K562 (cell line): ENCODE results near the gene MPST. TPM values are rescaled to one million over a fixed set of nuclear protein-coding genes. Genes with fewer than 3 reads are reported as not detected.
A peak's percentile ranks its signal among the peaks of the same experiment; 100 is the strongest.

Experiments used
- ATAC-seq: fragments of 200-7000 bp; cut with Tn5 transposase; 3 replicates; pipeline ENCODE4 v1.9.1; 2020; ENCODE audit warnings: moderate library complexity
- BruUV-seq: library from RNA; stranded (reverse); fragments of 400-500 nt; replicated peaks from 2 replicates; lab custom pipeline; 2021; lab: Mats Ljungman, UMichigan
- CTCF ChIA-PET: fragments of 300-600 bp; formaldehyde crosslinking; extraction: SDS; loops from one replicate; lab custom pipeline; 2021; ENCODE audit warnings: low intra/inter-chr PET ratio; lab: Yijun Ruan, JAX
- POLR2A ChIA-PET: fragments of 300-600, 350-650 bp; sonication (Branson Sonifier 250); formaldehyde crosslinking; extraction: SDS; loops from one replicate; lab custom pipeline; 2021; ENCODE audit warnings: antibody characterized with exemption, inconsistent platforms; lab: Yijun Ruan, JAX
- DNase-seq, 4 experiments: peaks; one replicate each; pipeline versions ENCODE4 v3.0.0 to v3.0.0-alpha.2; 2011 to 2018; ENCODE audit warnings: low spot score in 3 of 4, mixed read lengths in 3 of 4; ENCODE audit errors: extremely low read depth in 1 of 4
- FAIRE-seq: peaks from 2 replicates; lab custom pipeline; 2011; peaks lifted over from hg19 to GRCh38; lab: Jason Lieb, UNC
- H2AFZ ChIP-seq: 2 replicates; pipeline ENCODE4 v1.6.0; 2011; ENCODE audit warnings: low read depth, low read length, control low read depth, inconsistent platforms
- H3K27ac ChIP-seq: fragments of 200-600 bp; 3 replicates; pipeline ENCODE4 v1.8.0; 2011; ENCODE audit warnings: low read depth, mild to moderate bottlenecking, control low read depth, inconsistent platforms, low read length, moderate library complexity, mixed read lengths; ENCODE audit errors: extremely low read depth
- H3K27me3 ChIP-seq, 2 experiments: fragments of 300-600 bp in 1 of 2; 2 replicates in 1 of 2; 3 replicates in 1 of 2; pipeline versions ENCODE4 v1.6.0 to v1.8.0; 2011; ENCODE audit warnings: inconsistent platforms in 2 of 2, low read length in 2 of 2, mild to moderate bottlenecking in 1 of 2, mixed read lengths in 1 of 2, moderate library complexity in 1 of 2; ENCODE audit not compliant: control insufficient read depth in 2 of 2, insufficient read depth in 2 of 2
- H3K36me3 ChIP-seq: fragments of 300-600 bp; 3 replicates; pipeline ENCODE4 v1.8.0; 2011; ENCODE audit warnings: mild to moderate bottlenecking, low read length, inconsistent platforms; ENCODE audit not compliant: control insufficient read depth, insufficient read depth
- H3K4me1 ChIP-seq, 2 experiments: fragments of 200-600 bp in 1 of 2; replicated peaks in 1 of 2; 2 replicates in 1 of 2; 3 replicates in 1 of 2; pipeline versions ENCODE4 v1.5.1 to v1.8.0; 2011; ENCODE audit warnings: inconsistent platforms in 2 of 2, low read length in 2 of 2, mild to moderate bottlenecking in 1 of 2, mixed read lengths in 1 of 2, moderate library complexity in 1 of 2; ENCODE audit not compliant: control insufficient read depth in 2 of 2, insufficient read depth in 2 of 2
- H3K4me2 ChIP-seq: 2 replicates; pipeline ENCODE4 v1.6.1; 2011; ENCODE audit warnings: low read length, control low read depth, inconsistent platforms, mixed read lengths; ENCODE audit not compliant: insufficient read depth
- H3K4me3 ChIP-seq: fragments of 200-600 bp; sonication (generic), shearing (Covaris generic); 2 replicates; pipeline ENCODE4 v1.5.1; 2016; ENCODE audit warnings: control low read depth, inconsistent platforms
- H3K79me2 ChIP-seq: fragments of 200-600 bp; 3 replicates; pipeline ENCODE4 v1.8.0; 2011; ENCODE audit warnings: low read length, inconsistent platforms; ENCODE audit not compliant: control insufficient read depth, insufficient read depth
- H3K9ac ChIP-seq, 2 experiments: 2 replicates each; pipeline versions ENCODE4 v1.6.0 to v1.6.1; 2011; ENCODE audit warnings: low read depth in 2 of 2, low read length in 2 of 2, control low read depth in 1 of 2, inconsistent platforms in 1 of 2, mild to moderate bottlenecking in 1 of 2, mixed read lengths in 1 of 2; ENCODE audit not compliant: insufficient read depth in 1 of 2
- H3K9me1 ChIP-seq: one replicate; pipeline ENCODE4 v1.6.0; 2011; ENCODE audit warnings: inconsistent platforms, mild to moderate bottlenecking, low read length, moderate library complexity; ENCODE audit not compliant: control insufficient read depth, insufficient read depth
- H3K9me3 ChIP-seq: replicated peaks from 2 replicates; pipeline ENCODE4 v1.5.1; 2011; ENCODE audit warnings: low read depth, low read length, inconsistent platforms; ENCODE audit not compliant: control insufficient read depth, insufficient read depth
- H4K20me1 ChIP-seq: replicated peaks from 2 replicates; pipeline ENCODE4 v1.6.1; 2011; ENCODE audit warnings: low read length, inconsistent platforms, mixed read lengths; ENCODE audit not compliant: control insufficient read depth, insufficient read depth
- E2F3 ChIP-seq: fragments of 250-450 bp; sonication (Bioruptor Pico); IDR thresholded peaks from 2 replicates; pipeline ENCODE4 v1.4.0; 2020; ENCODE audit warnings: mild to moderate bottlenecking
- ELF1 ChIP-seq: fragments of 200-800 bp; sonication (Bioruptor generic); IDR thresholded peaks from 2 replicates; pipeline ENCODE4 v1.6.1; 2016; ENCODE audit warnings: missing genetic modification characterization, missing compliant biosample characterization
- EP400 ChIP-seq: fragments of 450-650 bp; IDR thresholded peaks from 2 replicates; pipeline ENCODE4 v1.6.1; 2017; ENCODE audit warnings: antibody characterized with exemption, mild to moderate bottlenecking, moderate library complexity
- FIP1L1 ChIP-seq: fragments of 200-400 bp; formaldehyde crosslinking; IDR thresholded peaks from 2 replicates; pipeline ENCODE4 v1.6.1; 2018; ENCODE audit warnings: mild to moderate bottlenecking, low read depth, low read length; ENCODE audit not compliant: poor library complexity, severe bottlenecking
- GABPB1 ChIP-seq: sonication (generic); formaldehyde crosslinking; IDR thresholded peaks from 2 replicates; pipeline ENCODE4 v1.8.0; 2022; ENCODE audit warnings: mild to moderate bottlenecking, missing genetic modification reagents
- IRF9 ChIP-seq: fragments of 450-650 bp; IDR thresholded peaks from 2 replicates; pipeline ENCODE4 v1.6.1; 2016; ENCODE audit warnings: missing biosample characterization, missing genetic modification characterization
- JUND ChIP-seq, 2 experiments: IDR thresholded peaks; 2 replicates in 1 of 2; 3 replicates in 1 of 2; pipeline ENCODE4 v1.6.1; 2011; ENCODE audit warnings: borderline replicate concordance in 2 of 2, low read depth in 2 of 2, low read length in 2 of 2, improper control_type of control experiment in 1 of 2, missing biosample characterization in 1 of 2, missing genetic modification characterization in 1 of 2, missing genetic modification reagents in 1 of 2
- LEF1 ChIP-seq: fragments of 450-650 bp; IDR thresholded peaks from 2 replicates; pipeline ENCODE4 v1.6.1; 2016; ENCODE audit warnings: mild to moderate bottlenecking
- MCM2 ChIP-seq: fragments of 450-650 bp; IDR thresholded peaks from 2 replicates; pipeline ENCODE4 v1.6.1; 2017; ENCODE audit warnings: low read depth, mild to moderate bottlenecking
- NRF1 ChIP-seq, 2 experiments: fragments of 450-650 bp; IDR thresholded peaks in 1 of 2; conservative IDR thresholded peaks in 1 of 2; 2 replicates each; pipeline ENCODE4 v1.6.1; 2014; ENCODE audit warnings: mild to moderate bottlenecking in 2 of 2
- SNAPC5 ChIP-seq: fragments of 250-450 bp; sonication (Bioruptor Pico); IDR thresholded peaks from 2 replicates; pipeline ENCODE4 v1.8.0; 2021; ENCODE audit warnings: moderate library complexity, mild to moderate bottlenecking, inconsistent platforms
- TSHZ1 ChIP-seq: fragments of 250-450 bp; sonication (Bioruptor Pico); IDR thresholded peaks from 2 replicates; pipeline ENCODE4 v1.4.0; 2020; ENCODE audit warnings: mild to moderate bottlenecking, moderate library complexity
- ZC3H11A ChIP-seq: IDR thresholded peaks from 2 replicates; pipeline ENCODE4 v1.6.1; 2012; ENCODE audit warnings: low read depth, low read length, improper control_type of control experiment
- ZNF24 ChIP-seq: fragments of 450-650 bp; IDR thresholded peaks from 2 replicates; pipeline ENCODE4 v1.6.1; 2016
- WGBS: fragments of 100-300 bp; shearing (Covaris generic); methylation state at CpG from one replicate; pipeline ENCODE4 v1.1.6; 2016; ENCODE audit warnings: low coverage, mixed read lengths; ENCODE audit not compliant: insufficient coverage; ENCODE audit errors: missing lambda C conversion rate; 5-methylcytosine and 5-hydroxymethylcytosine counted together
- in situ Hi-C: fragments of 300-500 bp; cut with MboI; formaldehyde crosslinking; loops from 4 replicates; pipeline ENCODE4 v1.15.0; 2018; ENCODE audit warnings: inconsistent platforms, mixed read lengths
- intact Hi-C: fragments of 100-400 bp; cut with micrococcal nuclease; formaldehyde crosslinking; loops from 2 replicates; pipeline ENCODE4 v1.14.2; 2022
- polyA plus RNA-seq, 8 experiments: library from polyadenylated mRNA; depleted of rRNA in 4 of 8; stranded (reverse) in 5 of 8; unstranded in 3 of 8; fragments of >200 nt; fragmentation: Nextera tagmentation in 2 of 8; fragmentation: Illumina TruSeq in 1 of 8; extraction: Ambion mirVana in 2 of 8; extraction: Trizol in 1 of 8; gene quantifications; 2 replicates each; pipeline versions ENCODE4 v1.2.1 to v1.2.3, GENCODE V29; 2011 to 2014; ENCODE audit warnings: inconsistent platforms in 1 of 8, missing spikeins in 1 of 8
- total RNA-seq, 7 experiments: library from RNA; depleted of rRNA in 6 of 7; stranded (reverse); fragments of >200 nt in 6 of 7; fragmentation: Illumina TruSeq in 2 of 7; extraction: Trizol in 2 of 7; gene quantifications; 2 replicates each; pipeline versions ENCODE4 v1.2.1 to v1.2.3, GENCODE V29; 2011 to 2021; ENCODE audit warnings: low replicate concordance in 1 of 7

MPST gene
- total and polyA plus RNA-seq, 9 of the 15 experiments (the other 6 are each of a cell fraction or from before 2014, with no cell fraction given), result 0.65 to 104 (median 24.3) TPM

- intact Hi-C loops (loop anchor here (5.0 kb wide), 4 partner anchors 106 to 431 kb away; no protein-coding TSS in a partner anchor), in situ Hi-C loops (no loop called here)
- Histone ChIP-seq H3K4me2 (peak overlapping the region; percentile 80), H3K4me1 (peaks cover 25 to 34% of the 10 kb centered on the region in 2 experiments; a peak in 4 of 5 replicates), H3K36me3 (no peaks in the 10 kb centered on the region), H3K4me3 (peak overlapping the region; percentile 32), H3K9ac (peak overlapping the region in 1 of 2 experiments; percentile 44; a peak in 3 of 4 replicates), H3K9me1 (no peaks in the 10 kb centered on the region), H3K79me2 (no peaks in the 10 kb centered on the region), H2AFZ (peak overlapping the region; percentile 92), H3K9me3 (no peaks in the 10 kb centered on the region), H3K27me3 (no peaks in the 10 kb centered on the region; a peak in 1 of 5 replicates), H3K27ac (no peak overlapping the region), H4K20me1 (no peaks in the 10 kb centered on the region)
- peak; percentile 80 for ATAC-seq
- DNase-seq, result peak; percentile 85 to 88 (median 88)
- ChIA-PET POLR2A (interaction anchor here (0.5 to 1.8 kb wide), 5 partner anchors 10 to 36 kb away, joined by 3 to 6 read pairs (median 3); no protein-coding TSS in a partner anchor), CTCF (interaction anchor here (0.6 to 1.8 kb wide), 4 partner anchors 38 to 197 kb away, joined by 3 to 10 read pairs (median 5); no protein-coding TSS in a partner anchor)
- 6% methylated on average over 18 of the region's 18 CpGs for WGBS
- BruUV-seq, result no TSS peak
- FAIRE-seq, result peak; percentile 97
- TF ChIP-seq ZNF24, result no peak
- TF ChIP-seq FIP1L1, result no peak
- TF ChIP-seq TSHZ1 (CRISPR knock-in tag), result no peak
- peak; percentile 75; the same call in 1 of the 2 replicates for TF ChIP-seq GABPB1 (CRISPR knock-in tag)
- no peak for TF ChIP-seq SNAPC5
- TF ChIP-seq NRF1 (conservative IDR thresholded peaks at IDR 0.05 in 1 of 2, IDR thresholded peaks at IDR 0.05 in 1 of 2), result no peak
- TF ChIP-seq EP400, result 0 out of 2 replicates have a peak, but pooled peaks have one; percentile 20
- TF ChIP-seq ZC3H11A, result no peak
- no peak for TF ChIP-seq IRF9 (tag)
- no peak for TF ChIP-seq E2F3 (CRISPR knock-in tag)
- 0 out of 2 replicates have a peak, but pooled peaks have one; percentile 28 for TF ChIP-seq ELF1 (tag)
- no peak for TF ChIP-seq LEF1
- peak; percentile 46; the same call in 1 of the 2 replicates for TF ChIP-seq JUND (IDR thresholded peaks at IDR 0.05; ENCODE audit: borderline replicate concordance, low read depth, low read length)
- peak; percentile 3; the same call in 1 of the 3 replicates for TF ChIP-seq JUND (tag; IDR thresholded peaks at IDR 0.05; ENCODE audit: borderline replicate concordance, low read depth, low read length)
- TF ChIP-seq MCM2, result no peak
These were observed 41.4 kb upstream of the MPST start for GRCh38 chr22:36977947-36978660.
